Suprapubic skin (tissue), 4 donors: Measurements from ENCODE around the gene MSX1. TPM values are rescaled to one million over a fixed set of nuclear protein-coding genes. Genes with fewer than 3 reads are reported as not detected.

Experiments
- DNase-seq, 2 donors: peaks; one replicate each; pipeline ENCODE4 v3.0.0-alpha.2; 2019; ENCODE audit warnings: low spot score in 2 of 2
- H3K27ac ChIP-seq: fragments of 200-600 bp; sonication (generic); one replicate; pipeline ENCODE4 v1.5.1; 2019
- H3K27me3 ChIP-seq: fragments of 200-600 bp; sonication (generic); one replicate; pipeline ENCODE4 v1.5.1; 2019
- H3K36me3 ChIP-seq: fragments of 200-600 bp; sonication (generic); one replicate; pipeline ENCODE4 v1.5.1; 2019
- H3K4me1 ChIP-seq: fragments of 200-600 bp; sonication (generic); one replicate; pipeline ENCODE4 v1.5.1; 2019
- H3K4me3 ChIP-seq: fragments of 200-600 bp; sonication (generic); one replicate; pipeline ENCODE4 v1.5.1; 2019; ENCODE audit warnings: mild to moderate bottlenecking
- H3K9me3 ChIP-seq: fragments of 200-600 bp; sonication (generic); one replicate; pipeline ENCODE4 v1.5.1; 2019
- CTCF ChIP-seq, 2 donors: fragments of 200-600 bp in 1 of 2; fragments of 450-650 bp in 1 of 2; sonication (generic) in 1 of 2; IDR thresholded peaks; one replicate each; pipeline ENCODE4 v1.5.1; 2016 to 2019; ENCODE audit warnings: antibody characterized with exemption in 2 of 2, mild to moderate bottlenecking in 1 of 2, moderate library complexity in 1 of 2
- EP300 ChIP-seq: sonication (generic); formaldehyde crosslinking; IDR thresholded peaks from one replicate; pipeline ENCODE4 v1.6.1; 2017; ENCODE audit warnings: antibody characterized with exemption
- POLR2A ChIP-seq, 2 donors: fragments of 450-650 bp; IDR thresholded peaks; one replicate each; pipeline ENCODE4 v1.6.1; 2017; ENCODE audit warnings: antibody characterized with exemption in 2 of 2, mild to moderate bottlenecking in 2 of 2, moderate library complexity in 2 of 2
- POLR2AphosphoS5 ChIP-seq, 3 donors: sonication (generic); formaldehyde crosslinking; IDR thresholded peaks; one replicate each; pipeline ENCODE4 v1.6.1; 2017; ENCODE audit warnings: antibody characterized with exemption in 3 of 3
- WGBS: methylation state at CpG from one replicate; pipeline ENCODE4 v1.1.5; 2018; 5-methylcytosine and 5-hydroxymethylcytosine counted together
- total RNA-seq, 4 donors: library from RNA; depleted of rRNA; stranded (reverse); fragments of >200 nt; gene quantifications; one replicate each; pipeline ENCODE4 v1.1.0, GENCODE V29; 2016

MSX1 gene
- total RNA-seq, 4 donors from 2014 or later, result 2.0 to 7.2 (median 4.9) TPM

DNA sequence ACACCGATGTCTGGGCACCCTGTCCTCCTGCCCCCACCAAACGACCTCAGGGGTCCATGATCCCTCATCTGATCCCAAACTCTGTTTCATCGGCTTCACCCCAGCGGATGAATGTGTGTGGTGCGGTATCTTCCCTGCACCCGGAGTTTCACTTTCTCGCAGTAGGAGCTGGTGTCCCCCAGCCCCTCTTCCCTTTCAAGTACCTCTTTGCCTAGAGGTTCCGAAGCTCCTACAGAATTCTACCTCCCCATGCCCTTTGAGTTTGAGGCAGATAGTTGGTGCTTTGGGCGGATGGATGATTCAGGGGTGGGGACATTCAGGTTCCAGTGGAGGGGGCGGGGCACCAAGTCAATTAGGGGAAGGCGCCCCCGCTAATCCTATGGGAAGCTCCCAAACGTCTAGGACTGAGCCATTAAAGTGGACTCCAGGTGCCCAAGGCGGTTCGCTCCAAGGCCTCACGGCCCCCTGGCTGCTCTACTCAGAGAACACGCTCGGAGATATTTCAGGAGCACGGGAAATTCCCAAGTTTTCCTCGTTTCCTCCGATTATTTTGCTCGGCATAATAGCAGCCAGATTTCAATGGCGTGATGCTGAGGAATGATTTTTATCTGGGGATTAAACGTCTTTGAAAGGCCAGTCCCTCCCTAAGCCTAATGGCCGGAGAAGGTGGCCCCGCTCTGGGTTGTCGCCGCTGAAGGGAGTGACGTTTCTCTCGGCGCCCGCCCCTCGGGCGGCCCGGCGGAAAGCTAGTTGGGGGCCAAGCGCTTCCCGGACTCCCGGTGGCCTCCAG, 1.3 kb downstream of the MSX1 start:
- 4% methylated on average over 36 of the region's 39 CpGs for WGBS
- peak overlapping the region; percentile 85 for H3K27ac ChIP-seq
- DNase-seq, result no peak
- TF ChIP-seq CTCF (IDR thresholded peaks at IDR 0.05), result no peak
- TF ChIP-seq POLR2A (IDR thresholded peaks at IDR 0.05), result no peak
- no peak for TF ChIP-seq EP300
- TF ChIP-seq POLR2AphosphoS5 (IDR thresholded peaks at IDR 0.05), result no peak
- H3K4me1 ChIP-seq, result peaks cover 70% of the 10 kb centered on the region
- peaks cover 8% of the 10 kb centered on the region for H3K36me3 ChIP-seq
- H3K27me3 ChIP-seq, result peaks cover 98% of the 10 kb centered on the region
- H3K4me3 ChIP-seq, result peak overlapping the region; percentile 70
- no peaks in the 10 kb centered on the region for H3K9me3 ChIP-seq

GRCh38 chr4:4861390-4862018, 2.0 kb downstream of the MSX1 start:
- 35% methylated on average over 21 of the region's 21 CpGs for WGBS
- Histone ChIP-seq H3K27ac (no peak overlapping the region), H3K4me1 (peaks cover 68% of the 10 kb centered on the region), H3K27me3 (peaks cover 98% of the 10 kb centered on the region), H3K9me3 (no peaks in the 10 kb centered on the region), H3K36me3 (peaks cover 8% of the 10 kb centered on the region), H3K4me3 (peak overlapping the region; percentile 70)
- DNase-seq, result no peak
- no peak for TF ChIP-seq CTCF (IDR thresholded peaks at IDR 0.05)
- TF ChIP-seq EP300, result no peak
- no peak for TF ChIP-seq POLR2AphosphoS5 (IDR thresholded peaks at IDR 0.05)
- TF ChIP-seq POLR2A (IDR thresholded peaks at IDR 0.05), result no peak

DNA sequence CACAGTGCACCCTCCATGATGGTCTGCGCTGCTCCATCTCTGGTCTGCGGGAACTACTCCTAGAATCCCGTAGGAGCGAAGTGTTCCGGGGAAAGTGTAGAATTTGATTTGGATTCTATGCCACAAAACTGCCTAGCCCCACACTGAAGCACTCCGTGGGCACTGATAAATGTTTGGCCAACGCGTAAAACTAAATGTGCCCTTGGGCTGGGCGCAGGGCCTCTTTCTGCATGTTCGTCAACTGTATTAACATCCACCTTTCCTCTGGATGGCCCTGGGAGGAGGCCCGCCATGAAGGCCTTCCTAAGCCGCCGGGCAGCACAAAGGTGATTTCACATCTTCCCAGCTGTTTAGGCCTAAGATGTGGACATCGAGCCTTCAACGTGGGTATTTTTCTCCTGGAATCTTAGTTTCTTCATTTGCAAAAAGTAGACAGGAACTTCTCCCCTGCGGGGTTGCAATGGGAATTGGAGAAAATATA, 2.6 kb downstream of the MSX1 start:
- TF ChIP-seq EP300 (no peak), POLR2A (IDR thresholded peaks at IDR 0.05) (no peak), CTCF (IDR thresholded peaks at IDR 0.05) (no peak)
- Histone ChIP-seq H3K9me3 (no peaks in the 10 kb centered on the region), H3K4me1 (peaks cover 70% of the 10 kb centered on the region), H3K27ac (no peak overlapping the region), H3K4me3 (peak overlapping the region; percentile 70), H3K27me3 (peaks cover 98% of the 10 kb centered on the region), H3K36me3 (peaks cover 8% of the 10 kb centered on the region)
- WGBS, result 66% methylated on average over 16 of the region's 16 CpGs
- DNase-seq, result no peak

GRCh38 chr4:4862665-4863482, 3.4 kb downstream of the MSX1 start:
- DNase-seq, result no peak
- Histone ChIP-seq H3K27ac (no peak overlapping the region), H3K36me3 (peaks cover 8% of the 10 kb centered on the region), H3K9me3 (no peaks in the 10 kb centered on the region), H3K27me3 (peaks cover 98% of the 10 kb centered on the region), H3K4me1 (peaks cover 72% of the 10 kb centered on the region), H3K4me3 (no peak overlapping the region)
- 58% methylated on average over 25 of the region's 51 CpGs for WGBS
- TF ChIP-seq POLR2AphosphoS5 (IDR thresholded peaks at IDR 0.05), result no peak

GRCh38 chr4:4864443-4864939, 5.0 kb downstream of the MSX1 start:
- peaks cover 8% of the 10 kb centered on the region for H3K36me3 ChIP-seq
- H3K27ac ChIP-seq, result no peak overlapping the region
- H3K4me3 ChIP-seq, result no peak overlapping the region
- no peak for TF ChIP-seq POLR2AphosphoS5 (IDR thresholded peaks at IDR 0.05)
- TF ChIP-seq EP300, result no peak
- no peak for TF ChIP-seq CTCF (IDR thresholded peaks at IDR 0.05)
- TF ChIP-seq POLR2A (IDR thresholded peaks at IDR 0.05), result no peak
- DNase-seq, result no peak
- no peaks in the 10 kb centered on the region for H3K9me3 ChIP-seq
- H3K4me1 ChIP-seq, result peaks cover 63% of the 10 kb centered on the region
- WGBS, result 51% methylated on average over 25 of the region's 25 CpGs
- peaks cover 98% of the 10 kb centered on the region for H3K27me3 ChIP-seq
